T1000 (cell line): ENCODE data around the gene CD200R1.
"Not testable (repeated sequence)": the region's sequence is repeated elsewhere in the genome, so short reads cannot be mapped to it uniquely, and the experiment has no call there.

Experiments used
- DNase-seq: peaks from one replicate; lab custom pipeline; 2025; ENCODE audit warnings: mixed read lengths; lab: John Stamatoyannopoulos, UW

The CD200R1 gene

GRCh38 chr3:112973325-112974177, 1.4 kb downstream of the CD200R1 start:
- no peak for DNase-seq

DNA sequence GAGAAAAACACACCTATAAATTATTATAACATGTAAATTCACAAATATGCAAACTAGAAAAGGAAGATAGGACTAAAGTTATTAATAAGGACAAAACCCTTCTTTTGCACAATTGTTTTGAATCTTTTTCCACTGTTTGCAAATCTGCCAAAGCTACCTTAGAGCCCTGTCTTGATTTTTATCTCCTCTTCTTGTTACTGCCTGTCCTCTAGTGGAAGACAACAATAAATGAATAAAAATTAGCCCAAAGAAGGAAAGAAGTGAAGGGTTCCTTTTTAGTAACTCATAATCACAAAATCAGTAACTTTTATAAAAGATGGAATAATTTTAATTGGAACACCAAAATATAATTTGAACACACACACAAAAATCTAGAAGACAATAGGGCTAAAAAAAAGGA, 2.7 kb downstream of the CD200R1 start:
- no peak for DNase-seq

DNA sequence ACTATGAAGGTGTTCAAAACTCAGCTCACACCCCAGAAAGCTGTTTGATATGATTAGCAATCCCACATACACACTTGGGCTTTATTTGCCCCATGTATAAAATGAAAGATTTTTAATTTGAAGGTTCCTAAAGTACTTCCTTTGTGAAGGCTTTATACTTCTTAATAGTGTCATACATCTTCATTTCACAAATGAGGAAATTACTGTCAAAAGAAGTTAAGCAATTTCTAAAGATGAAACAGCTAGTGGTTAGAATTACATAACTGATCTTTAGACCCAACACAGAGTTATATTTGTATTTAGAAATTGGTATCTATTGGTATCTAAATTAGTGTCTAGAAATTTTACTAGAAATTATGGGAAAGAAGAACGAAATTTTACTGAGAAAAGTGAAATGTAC, 7.1 kb downstream of the CD200R1 start:
- no peak for DNase-seq

DNA sequence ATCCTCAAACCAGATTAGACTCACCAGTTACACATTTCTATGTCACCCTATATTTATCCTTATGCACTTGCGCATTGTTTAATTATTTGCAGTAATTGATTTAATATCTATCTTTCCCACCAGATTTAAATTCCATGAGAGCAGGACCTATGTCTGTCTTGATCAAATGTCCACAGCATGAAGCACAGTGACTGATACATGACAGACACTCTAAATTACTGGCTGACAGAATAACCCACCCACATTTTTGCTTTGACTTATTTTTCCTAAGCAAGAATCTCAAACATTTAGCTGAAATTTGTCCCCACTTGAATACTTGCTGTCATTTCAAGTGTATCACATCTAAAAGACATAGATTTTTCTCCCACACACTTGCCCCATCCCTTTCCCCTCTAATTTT, 7.5 kb downstream of the CD200R1 start:
- no peak for DNase-seq

DNA sequence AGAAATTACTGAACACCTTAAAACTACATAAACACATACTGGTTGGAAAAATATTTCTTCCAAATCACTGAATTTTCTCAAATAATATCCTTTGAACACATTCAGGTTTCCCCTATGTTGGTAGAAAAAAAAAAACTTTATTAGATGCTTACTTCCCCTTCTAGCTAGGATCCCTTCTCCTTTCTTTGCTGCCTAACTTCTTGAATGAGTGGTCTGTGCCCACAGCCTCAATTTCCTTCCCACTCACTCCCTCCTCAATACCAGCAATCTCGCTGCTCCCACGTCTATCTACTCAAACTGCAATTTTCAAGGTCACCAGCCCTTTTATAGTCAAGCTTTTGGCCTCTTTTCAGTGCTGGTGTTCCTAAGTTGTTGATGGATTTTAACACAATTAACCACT, 8.3 kb downstream of the CD200R1 start:
- no peak for DNase-seq

DNA sequence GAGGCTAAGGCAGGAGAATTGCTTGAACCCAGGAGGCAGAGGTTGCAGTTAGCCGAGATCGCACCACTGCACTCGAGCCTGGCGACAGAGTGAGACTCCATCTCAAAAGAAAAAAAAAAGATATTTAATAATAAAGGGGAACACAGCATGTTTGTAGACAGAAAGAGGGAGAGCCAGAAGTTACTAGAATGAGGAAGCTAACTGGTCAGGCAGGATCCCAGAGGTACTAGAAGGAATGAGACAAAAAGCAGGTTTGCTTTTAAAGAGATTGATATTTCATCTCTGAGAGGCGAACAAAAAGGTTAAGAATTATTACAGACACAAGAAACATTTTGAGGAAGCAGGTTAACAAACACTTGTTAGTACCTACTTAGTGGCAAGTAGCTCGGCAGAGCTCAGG, 9.2 kb downstream of the CD200R1 start:
- DNase-seq: no peak

GRCh38 chr3:112963683-112964082, 11.2 kb downstream of the CD200R1 start:
- DNase-seq: no peak

DNA sequence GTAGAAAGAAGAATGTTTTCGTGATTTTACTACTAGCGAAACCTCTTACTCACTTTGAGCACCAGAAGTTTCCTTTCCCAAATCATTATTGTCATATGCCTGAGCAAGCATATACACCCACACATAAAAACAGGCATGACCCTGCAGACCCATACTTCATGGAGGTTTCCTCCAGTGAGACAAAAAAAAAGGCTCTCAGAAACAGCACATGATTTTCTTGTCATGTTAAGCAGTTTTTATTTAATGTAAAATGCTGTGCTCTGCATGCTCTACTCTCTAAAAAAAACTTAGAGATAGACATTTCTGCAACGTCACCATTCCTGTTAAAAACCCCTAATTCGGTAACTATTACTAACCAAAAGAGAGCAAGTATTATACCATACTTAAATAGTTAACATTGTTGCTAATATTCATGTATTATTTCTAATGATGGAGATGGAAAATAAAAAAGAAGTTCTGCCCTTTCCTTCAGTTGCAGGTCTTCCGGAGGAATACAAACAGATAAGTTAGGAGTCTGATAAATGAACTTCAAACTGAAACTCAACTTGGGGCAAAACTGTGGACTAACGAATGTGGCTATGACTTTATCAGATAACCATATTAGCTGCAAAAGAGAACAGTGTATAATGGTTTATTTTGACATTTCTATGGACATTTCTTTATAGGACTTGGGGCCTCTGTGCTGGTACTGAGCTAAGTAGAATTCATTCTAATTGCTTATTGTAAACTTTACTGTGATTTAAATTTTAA, 15.9 kb downstream of the CD200R1 start:
- no peak for DNase-seq

DNA sequence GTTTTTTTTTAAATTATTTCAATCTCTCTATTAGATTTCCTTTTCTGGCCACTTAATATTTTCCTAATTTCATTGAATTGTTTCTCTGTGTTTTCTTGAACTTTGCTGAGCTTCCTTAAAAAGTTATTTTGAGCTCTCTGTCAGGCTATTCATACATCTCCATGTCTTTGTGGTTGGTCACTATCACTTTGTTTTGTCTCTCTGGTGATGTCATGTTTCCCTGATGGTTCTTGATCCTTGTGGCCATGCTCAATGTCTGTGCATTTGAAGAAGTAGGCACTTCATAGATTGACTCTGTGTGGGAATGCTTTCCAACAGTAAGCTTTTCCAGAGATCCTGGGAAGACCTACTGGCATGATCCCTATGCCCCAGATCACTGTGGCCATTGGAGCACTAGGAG, 18.6 kb downstream of the CD200R1 start:
- DNase-seq: no peak

- DNase-seq: no peak
Measured at GRCh38 chr3:112948346-112948838, 26.5 kb downstream of the CD200R1 start.

DNA sequence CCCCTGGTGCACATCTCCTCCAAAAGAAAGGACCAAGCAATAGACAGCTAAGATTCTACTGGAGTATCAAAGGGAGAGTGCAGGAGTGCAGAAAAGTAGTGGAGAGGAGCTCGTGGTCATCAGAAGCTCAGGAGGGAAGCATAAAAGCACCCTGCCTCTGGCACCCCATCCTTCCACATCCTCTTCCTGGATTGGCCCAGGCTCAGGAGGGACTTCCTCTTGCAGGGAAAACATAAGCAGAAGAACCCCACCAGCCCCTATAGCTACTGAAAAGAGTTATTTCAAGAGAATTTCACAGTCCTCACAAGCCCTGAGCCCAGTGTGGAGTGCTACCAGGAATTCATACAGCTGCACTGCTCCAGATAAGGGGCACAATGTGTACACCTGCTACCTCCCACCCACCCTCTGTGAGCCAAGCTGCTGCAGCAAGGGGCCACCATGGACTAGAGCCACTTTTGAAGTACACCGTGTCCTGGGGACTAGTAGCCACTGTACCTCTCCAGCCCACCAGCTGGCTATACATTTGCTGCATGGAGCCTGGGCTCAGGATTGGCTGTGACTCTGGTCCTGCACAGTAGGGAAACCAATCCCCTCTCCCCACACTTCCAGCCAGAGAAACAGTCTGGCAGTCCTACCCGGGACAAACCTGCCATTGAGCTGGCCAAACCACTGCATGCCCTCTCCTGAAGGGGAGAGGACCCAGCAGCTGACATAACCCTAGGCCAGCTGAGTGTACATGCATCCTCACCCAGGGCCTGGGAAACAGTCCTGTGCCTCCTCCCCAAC, 43.0 kb downstream of the CD200R1 start:
- no peak for DNase-seq

- no peak for DNase-seq
Measured at GRCh38 chr3:112930771-112931170, 44.1 kb downstream of the CD200R1 start.

DNA sequence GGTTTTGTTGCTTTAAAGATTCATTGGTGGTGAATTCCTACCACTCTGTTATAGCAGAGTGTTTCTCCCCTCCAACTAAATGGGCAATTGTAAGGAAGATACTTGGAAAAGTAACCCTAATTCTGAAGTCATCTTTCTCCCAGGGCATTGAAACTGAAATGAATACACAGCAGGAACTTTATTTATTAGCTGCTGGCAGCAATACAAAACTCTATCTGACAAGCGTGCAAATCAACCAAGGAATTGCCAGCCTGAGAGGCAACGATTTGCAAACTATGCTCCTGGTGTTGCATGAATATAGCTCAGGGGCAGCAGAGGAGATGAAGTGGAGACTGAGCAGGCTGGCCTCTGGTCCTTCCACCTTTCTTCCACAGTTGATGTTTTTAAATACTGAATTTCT, 48.9 kb downstream of the CD200R1 start:
- no peak for DNase-seq

DNA sequence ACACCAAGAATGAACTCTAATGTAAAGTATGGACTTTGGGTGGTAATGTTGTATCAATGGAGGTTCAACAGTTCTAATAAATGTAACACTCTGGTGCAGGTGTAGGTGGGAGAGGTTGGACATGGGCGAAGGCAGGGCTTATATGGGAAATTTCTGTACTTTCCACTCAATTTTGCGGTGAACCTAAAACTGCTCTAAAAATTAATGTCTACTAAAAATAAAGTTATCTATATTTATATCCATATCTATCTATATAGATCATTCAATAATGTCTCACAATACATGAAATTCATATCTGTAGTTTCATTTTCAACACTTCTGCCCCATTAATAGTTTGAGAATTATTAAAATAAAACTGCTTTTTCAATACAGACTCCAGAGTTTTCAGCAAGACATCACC, 49.3 kb downstream of the CD200R1 start:
- DNase-seq: no peak

DNA sequence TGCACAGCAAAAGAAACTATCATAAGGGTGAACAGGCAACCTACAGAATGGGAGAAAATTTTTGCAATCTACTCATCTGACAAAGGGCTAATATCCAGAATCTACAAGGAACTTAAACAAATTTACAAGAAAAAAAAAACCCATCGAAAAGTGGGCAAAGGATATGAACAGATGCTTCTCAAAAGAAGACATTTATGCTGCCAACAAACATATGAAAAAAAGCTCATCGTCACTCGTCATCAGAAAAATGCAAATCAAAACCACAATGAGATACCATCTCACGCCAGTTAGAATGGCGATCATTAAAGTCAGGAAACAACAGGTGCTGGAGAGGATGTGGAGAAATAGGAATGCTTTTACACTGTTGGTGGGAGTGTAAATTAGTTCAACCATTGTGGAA, 55.4 kb downstream of the CD200R1 start:
- DNase-seq: not testable (repeated sequence)

- DNase-seq: no peak
Measured at GRCh38 chr3:112908252-112908651, 66.7 kb downstream of the CD200R1 start.

DNA sequence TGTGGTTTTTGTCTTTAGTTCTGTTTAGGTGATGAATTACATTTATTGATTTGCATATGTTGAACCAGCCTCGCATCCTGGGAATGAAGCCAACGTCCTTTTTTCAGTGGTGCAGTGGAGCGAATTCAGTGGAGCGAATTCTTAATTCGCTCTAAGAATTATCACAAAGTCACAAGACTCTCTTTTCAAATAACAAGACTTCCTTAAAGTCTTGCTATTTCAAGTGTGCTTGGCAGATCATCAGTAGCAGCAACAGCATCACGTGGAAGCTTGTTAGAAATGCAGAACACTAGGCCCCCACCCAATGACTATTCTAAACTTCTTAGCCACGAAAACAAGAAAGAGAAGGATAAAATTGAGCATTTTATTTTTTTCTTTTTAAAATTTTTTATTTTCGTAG, 70.1 kb downstream of the CD200R1 start:
- no peak for DNase-seq

DNA sequence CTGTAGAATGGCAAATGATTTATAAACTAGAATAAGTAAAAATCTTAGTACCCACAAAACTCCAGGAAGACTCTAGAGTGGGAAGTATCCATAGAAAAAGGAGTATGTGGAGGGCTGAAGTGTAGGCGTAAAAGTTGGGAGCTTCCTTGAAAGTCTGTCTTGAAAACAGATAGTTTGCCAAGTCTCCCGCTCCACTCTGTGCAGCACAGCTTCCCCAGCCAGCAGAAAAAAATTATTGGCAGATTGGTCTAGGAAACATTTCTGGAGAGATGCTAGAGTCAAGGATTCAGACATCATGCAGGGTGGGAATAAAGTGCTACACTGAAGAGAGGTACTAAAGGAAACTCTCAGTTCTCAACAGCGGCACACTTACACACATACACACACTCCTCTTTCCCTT, 74.8 kb downstream of the CD200R1 start:
- DNase-seq: no peak

GRCh38 chr3:112897791-112898190, 77.1 kb downstream of the CD200R1 start:
- no peak for DNase-seq

- DNase-seq: no peak
Measured at GRCh38 chr3:112894258-112894657, 80.6 kb downstream of the CD200R1 start.

GRCh38 chr3:112889357-112889756, 85.5 kb downstream of the CD200R1 start:
- DNase-seq: no peak

GRCh38 chr3:112888381-112889085, 86.4 kb downstream of the CD200R1 start:
- DNase-seq: no peak
